A673 (cell line): ENCODE results near the gene JAML.

Experiments
- CTCF ChIP-seq: fragments of 300-800, 200-600 bp; sonication (generic); conservative IDR thresholded peaks from 2 replicates; pipeline ENCODE4 v1.5.1; 2017; ENCODE audit warnings: low read depth, mild to moderate bottlenecking, antibody characterized with exemption, low read length, moderate library complexity, mixed read lengths
- EZH2 ChIP-seq: fragments of 200-600 bp; sonication (generic); IDR thresholded peaks from 2 replicates; pipeline ENCODE4 v1.6.1; 2017; ENCODE audit warnings: borderline replicate concordance, low read depth, mild to moderate bottlenecking, mixed read lengths, antibody characterized with exemption, low read length; ENCODE audit not compliant: poor library complexity, severe bottlenecking

GRCh38 chr11:118169300-118170140 is 55.3 kb downstream of the JAML start:
- TF ChIP-seq CTCF (no peak), EZH2 (no peak)
